ENCODE results near the gene TNS1.
A peak's percentile ranks its signal among the peaks of the same experiment; 100 is the strongest.

TNS1 gene

DNA sequence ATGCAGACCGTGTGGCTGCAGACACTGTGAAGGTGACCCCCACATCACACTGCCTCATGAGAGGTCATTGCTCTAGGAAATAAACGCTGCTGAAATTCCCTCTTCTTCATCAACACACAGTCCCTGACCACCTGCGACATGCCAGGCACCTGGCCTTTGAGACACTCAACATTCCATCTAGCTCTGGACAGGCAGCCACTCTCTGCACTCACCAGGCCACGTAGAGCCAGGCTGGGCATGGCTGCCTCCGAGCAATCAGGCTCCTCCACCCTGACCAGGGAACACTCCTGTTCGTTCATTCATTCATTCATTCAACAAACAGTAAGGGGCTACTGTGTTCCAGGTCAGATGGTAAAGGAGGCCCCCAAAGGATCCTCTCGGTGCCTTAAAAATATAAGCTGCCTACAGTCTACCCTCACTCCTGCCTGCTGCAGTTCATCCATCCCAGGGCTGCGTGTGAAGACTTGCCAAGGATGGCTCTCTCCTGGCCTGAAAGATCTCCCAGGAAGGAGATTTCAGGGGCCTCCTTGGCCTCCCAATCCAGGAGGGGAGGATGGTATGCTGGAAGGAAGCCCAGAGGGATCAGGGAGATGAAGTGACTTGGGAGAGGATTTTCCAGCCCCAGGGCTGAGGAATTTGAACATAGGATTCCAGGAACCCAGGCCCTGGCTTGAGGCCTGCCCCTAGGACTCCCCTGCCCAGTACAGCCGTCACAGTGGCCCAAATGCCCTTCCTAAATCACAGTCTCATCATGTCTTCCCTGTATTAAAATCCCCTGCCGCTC, 66.7 kb downstream of the TNS1 start:
- H3K4me3 ChIP-seq (ENCODE audit: low read depth in 1 of 2, low read length in 2 of 2), result peak overlapping the region; percentile 38 to 85
- H3K9ac ChIP-seq (ENCODE audit: low read length), result peak overlapping the region; percentile 94
- peaks cover 89% of the 10 kb centered on the region for H3K4me1 ChIP-seq (ENCODE audit: insufficient read depth, low read length)
- peak overlapping the region; percentile 97 for H3K27ac ChIP-seq (ENCODE audit: low read depth, low read length)
- no peaks in the 10 kb centered on the region for H3K9me3 ChIP-seq (ENCODE audit: low read length)
- H3K36me3 ChIP-seq (ENCODE audit: insufficient read depth, low read length), result peaks cover 44% of the 10 kb centered on the region
- H3K27me3 ChIP-seq (ENCODE audit: control insufficient read depth in 1 of 2, insufficient read depth in 2 of 2, low read length in 2 of 2), result no peaks in the 10 kb centered on the region

DNA sequence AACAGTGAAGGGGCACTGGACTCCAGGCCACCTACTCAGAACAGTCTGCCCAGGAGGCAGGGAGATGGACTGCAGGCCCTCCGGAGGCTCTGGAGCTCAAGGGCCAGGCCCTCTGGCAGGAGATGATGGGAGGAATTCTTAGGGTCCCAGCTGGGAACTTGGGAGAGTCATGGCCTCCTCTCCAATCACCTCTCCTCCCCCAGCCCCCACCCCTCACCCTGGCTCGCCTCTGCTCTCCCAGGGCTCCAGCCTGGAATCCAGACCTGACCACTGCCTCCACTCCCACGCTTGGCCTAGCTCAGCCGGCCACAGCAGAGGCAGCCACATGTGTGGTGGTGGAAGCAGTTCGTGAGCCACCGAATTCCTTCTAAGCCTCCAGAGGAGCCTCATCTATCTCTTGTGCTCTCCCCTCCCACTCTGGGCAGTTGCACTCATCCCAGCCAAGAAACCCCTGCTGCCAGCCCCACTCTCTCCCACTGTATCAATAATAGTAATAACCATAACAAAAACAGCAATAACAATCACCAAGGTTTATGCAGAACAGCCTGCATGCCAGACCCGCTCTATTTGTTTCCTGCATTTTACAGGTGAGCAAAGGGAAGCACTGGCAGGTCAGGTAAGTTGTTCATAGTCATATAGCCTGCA, 67.4 kb downstream of the TNS1 start:
- Histone ChIP-seq H3K27me3 (ENCODE audit: control insufficient read depth in 1 of 2, insufficient read depth in 2 of 2, low read length in 2 of 2) (no peaks in the 10 kb centered on the region), H3K27ac (ENCODE audit: low read depth, low read length) (peak overlapping the region; percentile 97), H3K9ac (ENCODE audit: low read length) (peak overlapping the region; percentile 94), H3K4me3 (ENCODE audit: low read depth in 1 of 2, low read length in 2 of 2) (peak overlapping the region; percentile 38 to 85), H3K36me3 (ENCODE audit: insufficient read depth, low read length) (peaks cover 44% of the 10 kb centered on the region), H3K9me3 (ENCODE audit: low read length) (no peaks in the 10 kb centered on the region), H3K4me1 (ENCODE audit: insufficient read depth, low read length) (peaks cover 91% of the 10 kb centered on the region)

DNA sequence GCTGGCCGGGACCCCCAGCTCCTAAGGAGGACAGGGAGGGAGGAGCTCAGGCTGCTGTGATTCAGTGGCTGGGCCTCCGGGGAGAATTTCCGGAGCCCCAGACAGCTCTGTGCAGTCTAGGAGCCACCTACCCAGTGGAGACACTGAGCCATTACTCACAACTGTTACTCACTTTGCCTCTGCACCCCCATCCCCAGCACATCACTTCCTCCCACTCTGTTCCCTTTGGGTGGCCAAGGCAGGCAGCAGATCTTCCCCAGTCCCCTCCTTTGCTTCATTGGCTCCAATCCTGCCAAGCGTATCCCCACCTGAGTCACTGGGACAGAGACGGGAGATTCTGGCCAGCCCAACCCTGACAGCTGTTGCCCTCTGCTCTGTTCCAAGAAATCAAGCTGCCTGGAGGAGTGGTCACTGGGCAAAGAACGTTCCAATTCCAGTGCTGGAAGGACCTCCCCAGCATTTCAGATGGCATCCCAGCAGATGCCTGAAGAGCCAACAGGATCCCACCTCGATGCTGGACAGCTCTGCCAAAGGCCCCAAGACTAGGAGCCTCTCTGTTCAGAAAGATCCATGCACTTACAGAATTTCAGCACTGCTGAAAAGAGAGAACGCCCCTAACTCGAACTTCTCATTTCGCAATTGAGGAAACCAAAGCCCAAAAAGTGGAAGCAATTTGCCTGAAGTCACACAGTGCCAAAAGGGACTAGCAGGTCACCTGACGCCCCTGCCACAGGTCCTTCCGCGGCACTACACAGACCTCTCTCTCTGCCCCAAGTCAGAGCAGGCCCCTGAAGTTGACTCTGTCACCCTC, 68.3 kb downstream of the TNS1 start:
- peak overlapping the region; percentile 24 to 85 for H3K4me3 ChIP-seq (ENCODE audit: low read depth in 1 of 2, low read length in 2 of 2)
- no peaks in the 10 kb centered on the region for H3K9me3 ChIP-seq (ENCODE audit: low read length)
- H3K4me1 ChIP-seq (ENCODE audit: insufficient read depth, low read length), result peaks cover 98% of the 10 kb centered on the region
- H3K27ac ChIP-seq (ENCODE audit: low read depth, low read length), result peak overlapping the region; percentile 97
- peaks cover 44% of the 10 kb centered on the region for H3K36me3 ChIP-seq (ENCODE audit: insufficient read depth, low read length)
- H3K9ac ChIP-seq (ENCODE audit: low read length), result peak overlapping the region; percentile 94
- no peaks in the 10 kb centered on the region for H3K27me3 ChIP-seq (ENCODE audit: control insufficient read depth in 1 of 2, insufficient read depth in 2 of 2, low read length in 2 of 2)

DNA sequence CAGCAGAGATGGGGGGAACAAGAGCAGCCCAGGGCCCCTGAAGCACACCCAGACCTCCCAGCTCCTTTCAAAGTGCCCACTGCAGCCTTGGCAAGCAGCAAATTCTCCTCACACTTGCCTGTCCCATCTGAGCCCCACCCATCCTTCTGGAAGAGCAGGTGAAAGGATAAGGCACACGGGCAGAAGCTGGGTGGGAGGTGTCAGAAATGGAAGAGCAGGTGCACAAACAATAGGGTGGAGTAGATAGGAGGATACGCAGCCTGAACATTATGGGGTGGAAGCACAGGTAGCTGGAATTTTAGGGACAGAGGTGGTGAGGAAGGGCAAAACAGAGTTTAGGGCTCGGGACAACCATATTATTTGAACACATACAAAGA, 69.2 kb downstream of the TNS1 start:
- Histone ChIP-seq H3K9ac (ENCODE audit: low read length) (peak overlapping the region; percentile 94), H3K27me3 (ENCODE audit: control insufficient read depth in 1 of 2, insufficient read depth in 2 of 2, low read length in 2 of 2) (no peaks in the 10 kb centered on the region), H3K4me3 (ENCODE audit: low read depth in 1 of 2, low read length in 2 of 2) (peak overlapping the region in 1 of 2 donors; percentile 85), H3K4me1 (ENCODE audit: insufficient read depth, low read length) (peaks cover 99% of the 10 kb centered on the region), H3K9me3 (ENCODE audit: low read length) (no peaks in the 10 kb centered on the region), H3K27ac (ENCODE audit: low read depth, low read length) (peak overlapping the region; percentile 97), H3K36me3 (ENCODE audit: insufficient read depth, low read length) (peaks cover 39% of the 10 kb centered on the region)

DNA sequence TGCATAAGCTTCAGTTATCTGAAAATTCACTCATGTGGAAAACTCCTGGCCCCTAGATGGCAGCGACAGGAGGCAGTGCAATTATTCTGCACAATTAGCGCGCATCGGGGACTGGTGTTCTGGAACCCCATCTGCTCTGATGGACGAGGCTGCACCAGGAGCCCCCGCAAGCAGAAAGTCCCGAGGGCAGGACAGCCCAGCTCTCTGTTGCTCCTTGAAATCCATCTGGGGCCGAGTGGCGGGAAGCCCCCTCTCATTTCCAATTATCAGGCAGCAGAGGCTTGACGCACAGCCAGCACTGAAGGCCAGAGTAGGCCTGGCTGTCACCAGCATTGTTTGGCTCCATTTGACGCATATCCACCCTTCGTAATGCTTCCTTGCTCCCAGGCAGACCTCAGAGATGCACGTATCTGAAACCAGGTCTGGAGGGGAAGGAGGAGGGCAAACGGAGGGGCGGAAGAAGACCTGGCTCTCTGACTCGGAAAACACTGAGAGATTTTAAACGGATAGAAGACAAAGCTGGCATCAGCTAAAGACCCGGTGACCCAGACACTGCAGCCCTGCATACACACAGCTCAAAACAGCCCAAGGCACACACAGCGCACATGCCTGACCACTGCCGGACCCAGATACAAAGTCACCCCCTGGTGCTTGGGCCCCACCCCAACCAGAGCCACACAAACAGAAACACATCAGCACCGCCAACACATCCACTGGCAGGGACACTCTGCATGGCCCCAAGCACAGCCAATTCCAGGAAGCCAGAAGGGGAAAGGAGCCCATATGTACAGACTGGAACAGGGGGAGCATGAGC, 69.8 kb downstream of the TNS1 start:
- Histone ChIP-seq H3K27me3 (ENCODE audit: control insufficient read depth in 1 of 2, insufficient read depth in 2 of 2, low read length in 2 of 2) (no peaks in the 10 kb centered on the region), H3K27ac (ENCODE audit: low read depth, low read length) (peak overlapping the region; percentile 97), H3K9ac (ENCODE audit: low read length) (peak overlapping the region; percentile 94), H3K4me3 (ENCODE audit: low read depth in 1 of 2, low read length in 2 of 2) (peak overlapping the region in 1 of 2 donors; percentile 85), H3K4me1 (ENCODE audit: insufficient read depth, low read length) (peaks cover 99% of the 10 kb centered on the region), H3K9me3 (ENCODE audit: low read length) (no peaks in the 10 kb centered on the region), H3K36me3 (ENCODE audit: insufficient read depth, low read length) (peaks cover 33% of the 10 kb centered on the region)

DNA sequence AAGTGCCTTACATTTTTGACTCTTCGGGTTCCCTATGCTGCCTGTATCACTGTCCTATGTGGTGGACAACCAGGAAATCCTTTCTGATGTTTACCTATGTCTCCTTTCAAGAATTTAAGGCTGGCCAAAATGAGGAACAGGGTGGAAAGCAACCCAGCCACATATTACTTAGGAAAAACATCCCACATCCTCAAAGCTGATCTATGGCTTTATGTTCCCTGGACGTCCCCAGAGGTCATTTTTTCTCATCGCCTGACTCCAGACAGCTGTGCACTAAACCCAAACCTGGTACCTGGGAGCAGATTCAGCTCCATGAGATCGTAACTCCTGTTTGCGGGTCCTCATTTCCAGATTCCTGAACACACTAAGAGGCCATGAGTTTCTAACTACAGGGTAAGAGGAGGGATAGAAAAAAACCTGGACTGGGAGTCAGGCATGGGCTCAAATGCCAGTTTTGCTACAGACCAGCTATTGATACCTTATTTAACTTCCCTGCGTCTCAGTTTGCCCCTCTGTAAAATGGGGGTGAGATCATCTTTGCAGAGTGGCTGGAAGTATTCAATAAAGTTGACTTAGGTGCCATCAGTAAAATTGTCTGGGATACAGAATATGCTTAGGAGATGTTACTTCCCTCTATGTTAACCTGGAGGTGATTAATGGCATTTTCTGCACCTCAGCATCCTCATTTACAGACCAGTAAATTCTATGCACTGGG, 70.8 kb downstream of the TNS1 start:
- H3K4me3 ChIP-seq (ENCODE audit: low read depth in 1 of 2, low read length in 2 of 2), result no peak overlapping the region
- H3K27me3 ChIP-seq (ENCODE audit: control insufficient read depth in 1 of 2, insufficient read depth in 2 of 2, low read length in 2 of 2), result no peaks in the 10 kb centered on the region
- H3K4me1 ChIP-seq (ENCODE audit: insufficient read depth, low read length), result peaks cover 99% of the 10 kb centered on the region
- peak overlapping the region; percentile 94 for H3K9ac ChIP-seq (ENCODE audit: low read length)
- H3K27ac ChIP-seq (ENCODE audit: low read depth, low read length), result peak overlapping the region; percentile 97
- no peaks in the 10 kb centered on the region for H3K9me3 ChIP-seq (ENCODE audit: low read length)
- peaks cover 36% of the 10 kb centered on the region for H3K36me3 ChIP-seq (ENCODE audit: insufficient read depth, low read length)

DNA sequence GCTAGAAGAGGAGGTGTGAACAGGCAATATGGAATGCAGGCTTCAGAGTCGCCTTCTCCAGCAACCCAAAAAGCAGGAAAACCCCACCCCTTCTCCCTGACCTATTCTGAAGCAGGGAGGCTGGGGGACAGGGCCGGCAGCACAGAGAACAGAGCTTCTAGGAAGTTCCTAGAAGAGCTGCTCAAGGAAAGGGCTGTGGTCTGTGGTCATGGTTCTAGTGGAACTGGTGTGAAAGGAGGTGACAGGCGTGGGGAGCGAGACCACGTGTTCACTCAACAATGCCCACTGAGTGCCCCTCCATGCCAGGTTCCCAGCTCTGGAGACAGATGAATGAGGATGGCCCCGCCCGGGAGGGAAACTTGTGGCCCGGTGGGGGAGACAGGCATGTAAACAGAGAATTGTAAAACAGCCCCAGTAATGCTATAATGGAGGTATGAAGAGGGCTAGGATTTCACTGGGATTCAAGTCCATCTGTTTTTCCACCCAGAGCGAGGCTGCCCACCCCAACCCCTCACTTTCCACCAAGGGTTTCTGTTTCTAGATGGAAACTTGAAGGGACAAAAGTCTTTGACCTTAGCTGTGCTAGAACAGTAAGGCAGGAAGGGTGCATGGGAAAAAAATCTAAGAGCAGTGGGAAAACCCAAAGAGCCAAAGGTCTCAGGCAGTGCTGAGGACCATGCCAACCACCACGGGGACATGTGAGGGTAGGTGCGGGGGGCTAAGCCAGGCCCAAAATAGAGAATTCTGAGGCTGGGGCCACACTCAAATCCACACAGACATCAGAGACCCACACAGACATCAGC, 71.8 kb downstream of the TNS1 start:
- H3K9me3 ChIP-seq (ENCODE audit: low read length), result no peaks in the 10 kb centered on the region
- H3K36me3 ChIP-seq (ENCODE audit: insufficient read depth, low read length), result peaks cover 44% of the 10 kb centered on the region
- no peaks in the 10 kb centered on the region for H3K27me3 ChIP-seq (ENCODE audit: control insufficient read depth in 1 of 2, insufficient read depth in 2 of 2, low read length in 2 of 2)
- no peak overlapping the region for H3K4me3 ChIP-seq (ENCODE audit: low read depth in 1 of 2, low read length in 2 of 2)
- H3K9ac ChIP-seq (ENCODE audit: low read length), result peak overlapping the region; percentile 76
- H3K4me1 ChIP-seq (ENCODE audit: insufficient read depth, low read length), result peaks cover 99% of the 10 kb centered on the region
- H3K27ac ChIP-seq (ENCODE audit: low read depth, low read length), result peak overlapping the region; percentile 97

DNA sequence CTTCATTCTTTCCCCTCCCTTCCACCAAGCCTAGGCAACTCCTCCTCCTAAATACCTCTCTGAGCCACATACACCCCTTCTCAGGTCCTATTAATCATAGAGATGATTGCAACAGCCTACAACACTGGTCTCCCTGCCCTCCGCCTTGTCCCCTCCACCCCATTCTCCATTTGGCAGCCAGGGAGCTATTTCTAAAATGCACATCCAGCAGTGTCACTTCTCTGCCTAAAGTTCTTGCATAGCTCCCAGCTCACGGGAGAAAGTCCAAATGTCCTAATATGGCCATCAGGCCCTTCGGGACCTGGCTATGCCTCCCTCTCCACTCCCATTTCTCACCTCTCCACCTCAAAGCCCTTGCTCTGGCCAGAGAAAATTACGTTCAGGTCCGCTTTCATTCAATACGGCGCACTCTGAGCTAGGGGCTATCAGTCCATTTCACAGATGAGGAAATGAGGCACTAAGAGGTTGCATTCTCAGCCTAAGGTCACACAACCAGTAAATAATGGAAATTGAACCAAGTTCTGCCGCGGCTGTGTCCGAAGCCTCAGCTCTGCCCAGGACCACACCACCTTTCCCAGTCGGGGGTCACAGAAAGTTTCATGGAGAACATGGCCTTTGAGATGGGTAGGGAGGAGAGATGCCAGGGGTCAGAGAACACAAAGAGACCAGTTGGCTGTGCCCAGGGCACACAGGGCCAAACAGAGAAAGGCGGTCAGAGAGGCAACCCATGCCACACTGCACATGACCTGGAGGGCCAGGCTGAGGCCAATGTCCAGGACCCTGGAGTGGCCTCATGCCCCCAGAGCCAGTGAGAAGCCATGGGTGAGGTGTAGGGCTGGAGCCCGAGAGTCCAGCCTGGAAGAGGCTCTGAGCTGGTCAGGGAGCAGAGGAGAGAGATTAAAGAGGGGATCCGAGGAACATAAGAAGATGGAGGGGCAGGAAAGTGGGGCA, 72.8 kb downstream of the TNS1 start:
- H3K9ac ChIP-seq (ENCODE audit: low read length), result peak overlapping the region; percentile 76
- H3K27me3 ChIP-seq (ENCODE audit: control insufficient read depth in 1 of 2, insufficient read depth in 2 of 2, low read length in 2 of 2), result no peaks in the 10 kb centered on the region
- H3K4me1 ChIP-seq (ENCODE audit: insufficient read depth, low read length), result peaks cover 99% of the 10 kb centered on the region
- no peaks in the 10 kb centered on the region for H3K9me3 ChIP-seq (ENCODE audit: low read length)
- H3K36me3 ChIP-seq (ENCODE audit: insufficient read depth, low read length), result peaks cover 38% of the 10 kb centered on the region
- peak overlapping the region in 1 of 2 donors; percentile 52 for H3K4me3 ChIP-seq (ENCODE audit: low read depth in 1 of 2, low read length in 2 of 2)
- H3K27ac ChIP-seq (ENCODE audit: low read depth, low read length), result peak overlapping the region; percentile 97

DNA sequence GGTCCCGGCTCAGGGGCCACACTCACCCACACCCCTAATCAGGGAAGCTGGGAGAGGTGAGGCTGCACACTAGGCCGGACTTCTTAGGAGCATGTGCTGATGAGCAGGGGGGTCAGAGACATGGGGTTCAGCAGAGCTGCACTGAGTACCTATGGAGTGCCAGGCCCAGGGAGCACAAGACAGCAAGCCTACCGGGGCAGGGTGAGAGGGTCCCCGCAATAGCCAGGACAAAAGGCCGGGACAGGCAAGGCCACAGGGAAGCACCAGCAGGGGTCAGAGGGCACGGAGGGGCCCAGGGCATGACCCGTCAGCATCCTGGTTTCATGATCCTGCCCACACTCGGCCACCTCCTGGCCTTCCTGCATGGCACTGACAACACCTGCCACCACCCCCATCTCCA, 73.5 kb downstream of the TNS1 start:
- Histone ChIP-seq H3K36me3 (ENCODE audit: insufficient read depth, low read length) (peaks cover 38% of the 10 kb centered on the region), H3K4me1 (ENCODE audit: insufficient read depth, low read length) (peaks cover 99% of the 10 kb centered on the region), H3K27ac (ENCODE audit: low read depth, low read length) (peak overlapping the region; percentile 97), H3K9me3 (ENCODE audit: low read length) (no peaks in the 10 kb centered on the region), H3K27me3 (ENCODE audit: control insufficient read depth in 1 of 2, insufficient read depth in 2 of 2, low read length in 2 of 2) (no peaks in the 10 kb centered on the region), H3K9ac (ENCODE audit: low read length) (peak overlapping the region; percentile 74), H3K4me3 (ENCODE audit: low read depth in 1 of 2, low read length in 2 of 2) (peak overlapping the region; percentile 5 to 40)
